ENCODE measurements around the gene MRPS18A. TPM values are rescaled to one million over a fixed set of nuclear protein-coding genes. Genes with fewer than 3 reads are reported as not detected.
"Not testable (repeated sequence)": the region's sequence is repeated elsewhere in the genome, so short reads cannot be mapped to it uniquely, and the experiment has no call there.

The MRPS18A gene
- total RNA-seq, 4 donors from 2014 or later = 23.1 to 87.4 (median 36.4) TPM

DNA sequence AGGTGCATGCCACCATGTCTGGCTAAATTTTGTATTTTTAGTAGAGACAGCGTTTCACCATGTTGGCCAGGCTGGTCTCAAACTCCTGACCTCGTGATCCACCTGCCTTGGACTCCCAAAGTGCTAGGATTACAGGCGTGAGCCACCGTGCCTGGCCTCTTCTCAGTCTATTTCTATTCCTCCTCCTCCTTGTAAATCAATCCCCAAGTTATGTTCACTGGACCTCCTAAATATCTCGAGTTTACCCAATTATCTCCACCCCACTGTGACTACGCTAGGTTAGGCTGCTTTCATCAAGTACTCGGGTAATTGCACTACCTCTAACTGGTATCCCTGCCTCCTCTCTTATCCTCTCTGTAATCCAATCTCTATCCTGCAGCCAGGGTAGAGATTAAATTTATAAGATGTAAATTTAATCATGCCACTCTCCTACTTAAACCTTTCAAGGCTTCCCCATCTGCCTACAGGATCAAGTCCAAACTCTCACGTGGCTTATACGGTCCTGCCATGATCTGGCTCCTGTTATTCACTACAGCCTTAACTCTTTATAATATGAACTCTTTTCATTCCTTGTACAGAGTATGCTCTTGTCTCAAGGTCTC lies 52.8 kb downstream of the MRPS18A start:
- H3K4me3 ChIP-seq = peak overlapping the region in 1 of 2 donors; percentile 77
- DNase-seq = no peak
- H3K36me3 ChIP-seq = no peaks in the 10 kb centered on the region
- peak overlapping the region; percentile 83 to 89 for H3K27ac ChIP-seq
- no peak for TF ChIP-seq POLR2A (IDR thresholded peaks at IDR 0.05)
- TF ChIP-seq, protein P1, sequence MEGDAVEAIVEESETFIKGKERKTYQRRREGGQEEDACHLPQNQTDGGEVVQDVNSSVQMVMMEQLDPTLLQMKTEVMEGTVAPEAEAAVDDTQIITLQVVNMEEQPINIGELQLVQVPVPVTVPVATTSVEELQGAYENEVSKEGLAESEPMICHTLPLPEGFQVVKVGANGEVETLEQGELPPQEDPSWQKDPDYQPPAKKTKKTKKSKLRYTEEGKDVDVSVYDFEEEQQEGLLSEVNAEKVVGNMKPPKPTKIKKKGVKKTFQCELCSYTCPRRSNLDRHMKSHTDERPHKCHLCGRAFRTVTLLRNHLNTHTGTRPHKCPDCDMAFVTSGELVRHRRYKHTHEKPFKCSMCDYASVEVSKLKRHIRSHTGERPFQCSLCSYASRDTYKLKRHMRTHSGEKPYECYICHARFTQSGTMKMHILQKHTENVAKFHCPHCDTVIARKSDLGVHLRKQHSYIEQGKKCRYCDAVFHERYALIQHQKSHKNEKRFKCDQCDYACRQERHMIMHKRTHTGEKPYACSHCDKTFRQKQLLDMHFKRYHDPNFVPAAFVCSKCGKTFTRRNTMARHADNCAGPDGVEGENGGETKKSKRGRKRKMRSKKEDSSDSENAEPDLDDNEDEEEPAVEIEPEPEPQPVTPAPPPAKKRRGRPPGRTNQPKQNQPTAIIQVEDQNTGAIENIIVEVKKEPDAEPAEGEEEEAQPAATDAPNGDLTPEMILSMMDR (IDR thresholded peaks at IDR 0.05) = no peak
- peaks cover 0 to 3% of the 10 kb centered on the region in 2 donors for H3K4me1 ChIP-seq
- intact Hi-C loops (cut with DNase I; ENCODE audit: low total_unique reads) = no loop called here
- no peaks in the 10 kb centered on the region for H3K27me3 ChIP-seq
- H3K9me3 ChIP-seq = no peaks in the 10 kb centered on the region

DNA sequence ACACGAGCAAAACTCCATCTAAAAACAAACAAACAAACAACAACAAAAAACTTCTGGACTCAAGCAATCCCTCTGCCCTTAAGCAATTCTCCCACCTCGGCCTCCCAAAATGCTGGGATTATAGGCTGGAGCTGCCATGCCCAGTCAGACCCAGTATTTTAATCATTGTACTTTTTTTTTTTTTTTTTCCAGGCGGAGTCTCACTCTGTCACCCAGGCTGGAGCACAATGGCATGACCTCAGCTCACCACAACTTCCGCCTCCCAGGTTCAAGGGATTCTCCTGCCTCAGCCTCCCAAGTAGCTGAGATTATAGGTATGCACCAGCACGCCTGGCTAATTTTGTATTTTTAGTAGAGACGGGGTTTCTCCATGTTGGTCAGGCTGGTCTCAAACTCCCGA lies 54.6 kb downstream of the MRPS18A start:
- H3K9me3 ChIP-seq; H3K4me1 ChIP-seq; intact Hi-C loops (cut with DNase I; ENCODE audit: low total_unique reads); H3K27ac ChIP-seq; H3K27me3 ChIP-seq; H3K36me3 ChIP-seq; H3K4me3 ChIP-seq; DNase-seq: not testable (repeated sequence)

DNA sequence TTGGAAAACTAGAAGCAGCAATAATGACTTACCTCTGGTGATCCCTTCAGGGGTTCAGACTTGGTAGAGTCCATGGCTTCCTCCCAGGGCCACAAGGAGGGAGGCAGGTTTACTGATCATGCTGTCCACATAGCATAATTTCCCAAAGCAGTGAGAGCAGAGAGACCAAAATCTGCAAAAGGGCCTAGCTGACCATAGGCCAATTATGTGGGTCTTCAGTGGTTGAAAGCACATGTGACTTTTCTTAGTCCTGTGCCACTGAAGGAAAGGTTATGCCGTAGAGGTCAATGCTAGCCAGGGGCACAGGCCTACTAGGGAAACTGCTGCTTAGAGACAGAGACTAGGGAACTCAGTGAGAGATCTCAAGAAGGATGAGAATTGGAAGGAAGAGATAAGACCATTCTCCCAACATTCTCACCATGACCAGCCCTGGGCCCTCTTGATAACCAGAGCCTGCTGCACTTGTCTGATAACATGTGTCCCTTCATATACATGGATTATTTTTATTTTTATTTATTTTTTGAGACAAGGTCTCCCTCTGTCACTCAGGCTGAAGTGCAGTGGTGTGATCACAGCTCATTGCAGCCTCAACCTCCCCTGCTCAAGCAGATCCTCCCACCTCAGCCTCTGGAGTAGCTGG lies 56.5 kb downstream of the MRPS18A start:
- intact Hi-C loops (cut with DNase I; ENCODE audit: low total_unique reads) = no loop called here
- peak overlapping the region; percentile 95 to 99 for H3K27ac ChIP-seq

DNA sequence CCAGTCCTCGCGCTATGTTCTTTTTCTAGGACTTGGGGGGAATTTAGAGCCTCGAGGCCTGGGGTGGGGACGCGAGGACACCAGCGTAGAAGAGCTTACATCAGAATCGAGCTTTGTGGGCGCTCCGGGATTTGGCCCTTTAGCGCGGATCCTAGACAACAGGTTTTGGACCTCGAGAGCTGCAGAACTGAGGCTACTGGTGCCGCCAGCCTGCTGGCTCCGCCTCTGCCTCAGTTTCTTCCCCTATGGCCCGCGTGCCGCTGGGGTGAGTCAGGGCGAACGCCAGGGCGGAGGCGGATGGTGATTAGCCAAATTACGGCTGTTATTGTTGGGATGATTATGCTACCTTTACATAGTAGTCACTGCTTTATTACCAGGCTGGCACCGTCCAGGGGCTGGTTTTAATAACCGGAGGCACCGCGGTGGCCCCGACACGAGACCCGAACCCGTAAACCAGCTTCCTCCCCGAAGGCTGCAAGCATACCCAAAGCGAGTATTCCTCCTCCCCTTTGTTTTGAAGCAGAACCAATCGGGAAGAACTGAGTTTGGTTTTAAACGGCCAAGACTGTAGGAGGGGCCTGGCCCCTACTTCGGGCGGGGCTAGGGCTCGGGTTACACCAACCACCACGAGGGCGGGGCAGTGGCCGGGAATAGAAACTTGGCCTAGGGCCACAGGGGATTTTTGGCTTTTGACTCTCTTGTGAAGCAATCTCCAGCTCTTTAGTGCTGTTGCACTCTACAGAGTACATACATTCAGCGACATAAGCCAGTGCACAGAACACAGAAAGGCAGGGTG lies 57.9 kb downstream of the MRPS18A start:
- intact Hi-C loops (cut with DNase I; ENCODE audit: low total_unique reads) = no loop called here

More for the DNA sequence above, 56.5 kb downstream of the MRPS18A start:
- TF ChIP-seq POLR2A (IDR thresholded peaks at IDR 0.05) = no peak
- H3K4me1 ChIP-seq = peaks cover 5 to 9% of the 10 kb centered on the region in 2 donors
- H3K9me3 ChIP-seq = no peaks in the 10 kb centered on the region
- no peaks in the 10 kb centered on the region for H3K27me3 ChIP-seq
- no peak overlapping the region for H3K4me3 ChIP-seq
- DNase-seq = no peak
- H3K36me3 ChIP-seq = no peaks in the 10 kb centered on the region

DNA sequence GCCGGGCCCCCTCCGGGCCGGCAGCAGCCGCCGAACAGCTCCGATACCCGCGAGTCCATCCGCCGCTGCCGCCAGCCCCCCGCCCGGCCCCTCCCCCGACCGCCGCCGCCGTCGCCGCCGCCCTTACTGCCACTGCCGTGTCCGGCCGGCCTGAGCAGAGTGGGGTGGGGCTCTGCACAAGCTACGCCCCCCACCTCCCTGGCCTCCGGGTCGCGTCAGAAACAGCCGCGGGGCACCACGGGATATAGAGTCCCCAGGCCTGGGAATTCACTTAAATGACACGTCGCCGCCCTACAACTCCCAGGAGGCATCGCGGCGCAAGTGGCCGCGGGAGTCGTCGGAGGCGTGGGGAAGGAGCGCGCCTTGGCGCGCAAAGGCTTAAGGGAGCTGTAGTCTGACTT lies 58.5 kb downstream of the MRPS18A start, which contains the start of gene GTPBP2:
GTPBP2 (minus strand) TSS at position 161 of the 401 bp plus-strand sequence; CDS start at position 59, 102 bp downstream.
- peak; percentile 98 to 99 for DNase-seq
- Histone ChIP-seq H3K4me1 (peaks cover 5 to 9% of the 10 kb centered on the region in 2 donors), H3K27ac (peak within 1 kb of the TSS; percentile 95 to 99), H3K27me3 (no peaks in the 10 kb centered on the region), H3K4me3 (peak within 1 kb of the TSS; percentile 96 to 97), H3K36me3 (no peaks in the 10 kb centered on the region), H3K9me3 (no peaks in the 10 kb centered on the region)
- intact Hi-C loops (cut with DNase I; ENCODE audit: low total_unique reads) = no loop called here
- peak; percentile 54 to 78 for TF ChIP-seq POLR2A (IDR thresholded peaks at IDR 0.05)
- TF ChIP-seq, protein P1 (IDR thresholded peaks at IDR 0.05) = peak in 1 of 4 experiments; percentile 17

More for the DNA sequence above, 57.9 kb downstream of the MRPS18A start:
- peak; percentile 96 to 97 for DNase-seq
- Histone ChIP-seq H3K27ac (peak overlapping the region; percentile 95 to 99), H3K4me3 (peak overlapping the region; percentile 96 to 97), H3K9me3 (no peaks in the 10 kb centered on the region), H3K36me3 (no peaks in the 10 kb centered on the region), H3K4me1 (peaks cover 5 to 9% of the 10 kb centered on the region in 2 donors), H3K27me3 (no peaks in the 10 kb centered on the region)
- TF ChIP-seq, protein P1 (IDR thresholded peaks at IDR 0.05) = peak in 1 of 4 experiments; percentile 10
- TF ChIP-seq POLR2A (IDR thresholded peaks at IDR 0.05) = peak; percentile 75 to 82
